ENCODE data around the gene IL11.

GRCh38 chr19:55373306-55373992 lies 3.2 kb upstream of the IL11 start:
- TF ChIP-seq CTCF (IDR thresholded peaks at IDR 0.05), result no peak
- no peak for TF ChIP-seq EP300 (IDR thresholded peaks at IDR 0.05; ENCODE audit: low read depth)

All from transverse colon (tissue), 3 donors.